HepG2 (cell line): Measurements from ENCODE around the gene XRCC2. TPM values are rescaled to one million over a fixed set of nuclear protein-coding genes. Genes with fewer than 3 reads are reported as not detected.

Experiments
- AHR ChIP-seq: IDR thresholded peaks from 2 replicates; pipeline ENCODE4 v1.6.1; 2018; ENCODE audit warnings: missing genetic modification reagents, missing compliant biosample characterization
- ATF2 ChIP-seq: sonication (generic); formaldehyde crosslinking; IDR thresholded peaks from 2 replicates; pipeline ENCODE4 v1.4.0; 2020; ENCODE audit warnings: missing genetic modification reagents
- CBX1 ChIP-seq: IDR thresholded peaks from one replicate; pipeline ENCODE4 v1.6.1; 2016; ENCODE audit warnings: antibody characterized with exemption, low read depth
- CENPBD1 ChIP-seq: sonication (generic); formaldehyde crosslinking; IDR thresholded peaks from 2 replicates; pipeline ENCODE4 v1.8.0; 2022; ENCODE audit warnings: missing genetic modification reagents, low read depth, mild to moderate bottlenecking, borderline replicate concordance
- ELF4 ChIP-seq: sonication (generic); formaldehyde crosslinking; IDR thresholded peaks from 2 replicates; pipeline ENCODE4 v1.5.0; 2020; ENCODE audit warnings: missing genetic modification reagents, mild to moderate bottlenecking, moderate library complexity, borderline replicate concordance
- ETV5 ChIP-seq: IDR thresholded peaks from 2 replicates; pipeline ENCODE4 v1.6.1; 2018; ENCODE audit warnings: missing biosample characterization, missing genetic modification reagents, inconsistent platforms, borderline replicate concordance
- ISL2 ChIP-seq: sonication (generic); formaldehyde crosslinking; IDR thresholded peaks from 2 replicates; pipeline ENCODE4 v1.5.0; 2020; ENCODE audit warnings: missing genetic modification reagents
- KAT2B ChIP-seq: fragments of 150-350 bp; IDR thresholded peaks from 2 replicates; pipeline ENCODE4 v1.6.1; 2014; ENCODE audit warnings: low read depth, low read length, borderline replicate concordance
- NR2F1 ChIP-seq, 2 experiments: fragments of 450-650 bp in 1 of 2; formaldehyde crosslinking in 1 of 2; IDR thresholded peaks; 2 replicates each; pipeline versions ENCODE4 v1.5.0 to v1.6.1; 2016 to 2020; ENCODE audit warnings: mild to moderate bottlenecking in 1 of 2, missing compliant biosample characterization in 1 of 2, missing genetic modification reagents in 1 of 2, moderate library complexity in 1 of 2
- ONECUT2 ChIP-seq: sonication (generic); formaldehyde crosslinking; IDR thresholded peaks from 2 replicates; pipeline ENCODE4 v1.4.0; 2020; ENCODE audit warnings: missing genetic modification reagents
- RBAK ChIP-seq: sonication (generic); formaldehyde crosslinking; IDR thresholded peaks from 2 replicates; pipeline ENCODE4 v1.5.1; 2020; ENCODE audit warnings: mild to moderate bottlenecking, missing genetic modification reagents
- RCOR2 ChIP-seq: IDR thresholded peaks from 2 replicates; pipeline ENCODE4 v1.6.1; 2016; ENCODE audit warnings: missing biosample characterization, missing genetic modification reagents
- RFX3 ChIP-seq: IDR thresholded peaks from 2 replicates; pipeline ENCODE4 v1.6.1; 2016; ENCODE audit warnings: missing biosample characterization, missing genetic modification reagents
- SP2 ChIP-seq: sonication (generic); formaldehyde crosslinking; IDR thresholded peaks from 2 replicates; pipeline ENCODE4 v1.5.1; 2020; ENCODE audit warnings: mild to moderate bottlenecking, missing genetic modification reagents
- SYNCRIP ChIP-seq: fragments of 200-400 bp; formaldehyde crosslinking; IDR thresholded peaks from 2 replicates; pipeline ENCODE4 v1.6.1; 2018; ENCODE audit warnings: mild to moderate bottlenecking, low read depth, low read length; ENCODE audit not compliant: insufficient read depth
- THAP9 ChIP-seq: sonication (generic); formaldehyde crosslinking; IDR thresholded peaks from 2 replicates; pipeline ENCODE4; 2020; ENCODE audit warnings: missing genetic modification reagents, mild to moderate bottlenecking, borderline replicate concordance
- ZIK1 ChIP-seq: sonication (generic); formaldehyde crosslinking; IDR thresholded peaks from 2 replicates; pipeline ENCODE4 v1.5.0; 2020; ENCODE audit warnings: mild to moderate bottlenecking, low read depth, missing genetic modification reagents, borderline replicate concordance
- ZNF234 ChIP-seq: sonication (generic); formaldehyde crosslinking; conservative IDR thresholded peaks from 2 replicates; pipeline ENCODE4 v1.5.1; 2020; ENCODE audit warnings: mild to moderate bottlenecking, missing genetic modification reagents
- ZNF251 ChIP-seq: sonication (generic); formaldehyde crosslinking; IDR thresholded peaks from 2 replicates; pipeline ENCODE4 v1.9.0; 2021; ENCODE audit warnings: mild to moderate bottlenecking, missing genetic modification reagents
- ZNF274 ChIP-seq: sonication (generic); formaldehyde crosslinking; IDR thresholded peaks from 2 replicates; pipeline ENCODE4 v1.5.1; 2020; ENCODE audit warnings: mild to moderate bottlenecking, missing genetic modification reagents
- ZNF343 ChIP-seq: sonication (generic); formaldehyde crosslinking; IDR thresholded peaks from 2 replicates; pipeline ENCODE4 v1.4.0; 2020; ENCODE audit warnings: mild to moderate bottlenecking, missing genetic modification reagents
- ZNF441 ChIP-seq: sonication (generic); formaldehyde crosslinking; IDR thresholded peaks from 2 replicates; pipeline ENCODE4 v1.7.0; 2021; ENCODE audit warnings: missing genetic modification reagents, borderline replicate concordance
- ZNF543 ChIP-seq: sonication (generic); formaldehyde crosslinking; IDR thresholded peaks from 2 replicates; pipeline ENCODE4 v1.4.0; 2020; ENCODE audit warnings: mild to moderate bottlenecking, missing genetic modification reagents
- ZNF761 ChIP-seq: sonication (generic); formaldehyde crosslinking; conservative IDR thresholded peaks from 2 replicates; pipeline ENCODE4 v1.4.0; 2020; ENCODE audit warnings: mild to moderate bottlenecking, missing genetic modification reagents
- polyA plus RNA-seq, 8 experiments: library from polyadenylated mRNA; depleted of rRNA in 3 of 8; stranded (reverse) in 7 of 8; unstranded in 1 of 8; fragments of >200 nt; fragmentation: Illumina TruSeq in 4 of 8; extraction: Trizol in 4 of 8; gene quantifications; 2 replicates each; pipeline versions ENCODE4 v1.2.1 to v1.2.3, GENCODE V29; 2011 to 2016; ENCODE audit warnings: low read depth in 4 of 8, missing spikeins in 1 of 8, mixed read lengths in 1 of 8; ENCODE audit not compliant: insufficient read depth in 1 of 8
- total RNA-seq, 5 experiments: library from RNA; depleted of rRNA; stranded (reverse); fragments of >200 nt; fragmentation: Illumina TruSeq; extraction: Trizol; gene quantifications; 2 replicates each; pipeline ENCODE4 v1.2.3, GENCODE V29; 2016; ENCODE audit warnings: low read depth in 1 of 5

XRCC2 gene
- total and polyA plus RNA-seq, 2 of the 13 experiments (the other 11 are each of a cell fraction or from before 2014, with no cell fraction given) = 3.8 to 14.5 TPM

- no peak for TF ChIP-seq SYNCRIP
- TF ChIP-seq ONECUT2 = 0 out of 2 replicates have a peak, but pooled peaks have one; percentile 28
- TF ChIP-seq NR2F1 (CRISPR knock-in tag; IDR thresholded peaks at IDR 0.05) = no peak
- TF ChIP-seq ISL2 = peak; percentile 45; the same call in 1 of the 2 replicates
- peak; percentile 78 for TF ChIP-seq SP2
- TF ChIP-seq CENPBD1 (CRISPR knock-in tag) = no peak
- TF ChIP-seq ZNF761 (CRISPR knock-in tag) = 0 out of 2 replicates have a peak, but pooled peaks have one; percentile 63
- no peak for TF ChIP-seq KAT2B
- no peak for TF ChIP-seq ZNF234
- peak; percentile 39 for TF ChIP-seq RFX3
- peak; percentile 70 for TF ChIP-seq AHR (CRISPR knock-in tag)
- no peak for TF ChIP-seq RCOR2
- TF ChIP-seq ZNF543 (CRISPR knock-in tag) = peak; percentile 68; the same call in 1 of the 2 replicates
- peak; percentile 70; the same call in 1 of the 2 replicates for TF ChIP-seq ELF4 (CRISPR knock-in tag)
- TF ChIP-seq RBAK (CRISPR knock-in tag) = no peak
- TF ChIP-seq ATF2 = peak; percentile 82
- TF ChIP-seq ZNF441 (CRISPR knock-in tag) = 0 out of 2 replicates have a peak, but pooled peaks have one; percentile 24
- TF ChIP-seq THAP9 (CRISPR knock-in tag) = peak; percentile 41; the same call in 1 of the 2 replicates
- TF ChIP-seq ZNF251 (CRISPR knock-in tag) = no peak
- 0 out of 2 replicates have a peak, but pooled peaks have one; percentile 78 for TF ChIP-seq ZNF343 (CRISPR knock-in tag)
- TF ChIP-seq CBX1 = no peak
- TF ChIP-seq ZNF274 = peak; percentile 57; the same call in 1 of the 2 replicates
- no peak for TF ChIP-seq ZIK1 (CRISPR knock-in tag)
- TF ChIP-seq ETV5 (CRISPR knock-in tag) = peak; percentile 67; the same call in 1 of the 2 replicates
Measured at GRCh38 chr7:152675759-152676636, at the start of gene XRCC2 (continued).
